Motor neuron (in vitro differentiated cells): ENCODE results near the gene TGM3. TPM values are rescaled to one million over a fixed set of nuclear protein-coding genes. Genes with fewer than 3 reads are reported as not detected.
A peak's percentile ranks its signal among the peaks of the same experiment; 100 is the strongest.

Experiments
- ATAC-seq, 8 experiments: fragments of 200-7000 bp; cut with Tn5 transposase; replicated peaks in 6 of 8; 2 replicates each; pipeline ENCODE4 v1.8.0; 2021; ENCODE audit warnings: mild to moderate bottlenecking in 8 of 8, moderate library complexity in 8 of 8
- H3K27ac ChIP-seq, 2 donors: fragments of 250-450 bp; sonication (Bioruptor Pico); 2 replicates each; pipeline ENCODE4 v1.9.0; 2021; ENCODE audit warnings: antibody characterized with exemption in 2 of 2, mild to moderate bottlenecking in 2 of 2, moderate library complexity in 1 of 2
- H3K4me1 ChIP-seq, 2 donors: fragments of 250-450 bp; sonication (Bioruptor Pico); replicated peaks in 1 of 2; 2 replicates each; pipeline ENCODE4 v1.6.1; 2021; ENCODE audit warnings: antibody characterized with exemption in 2 of 2, mild to moderate bottlenecking in 2 of 2, moderate library complexity in 1 of 2
- H3K4me3 ChIP-seq, 5 donors: fragments of 250-450 bp; sonication (Bioruptor Pico); 2 replicates each; pipeline ENCODE4 v1.9.0; 2021; ENCODE audit warnings: antibody characterized with exemption in 5 of 5, mild to moderate bottlenecking in 5 of 5, moderate library complexity in 4 of 5
- WGBS, 10 experiments: fragments of 450-650 bp; shearing (Covaris generic); methylation state at CpG; one replicate each; pipeline ENCODE4 v1.0.0; 2022; 5-methylcytosine and 5-hydroxymethylcytosine counted together
- in situ Hi-C, 9 experiments: fragments of 400-800 bp; cut with MboI; loops; one replicate each; pipeline ENCODE4 v1.15.0; 2021; ENCODE audit warnings: low sequenced_read_pairs in 9 of 9, low pct_unique_long_range_greater_than_20kb in 2 of 9; ENCODE audit not compliant: unreplicated experiment in 9 of 9
- total RNA-seq, 8 experiments: library from RNA; unstranded; fragments of 300-600 nt; gene quantifications; 2 replicates each; pipeline versions ENCODE4 v1.2.3 to v1.2.4, GENCODE V29; 2022

Gene TGM3
- total RNA-seq, 8 experiments from 2014 or later, result 0.05 to 2.8 (median 0.30) TPM; not detected in 2

- in situ Hi-C loops, result no loop called here
- no peak overlapping the region for H3K27ac ChIP-seq
- no peak overlapping the region for H3K4me3 ChIP-seq
- WGBS, 10 experiments, result 0 to 90% (median 69%) methylated on average over 1 to 5 of the region's 5 CpGs; no CpG with 5 or more reads in 2 of the 10 experiments
- peak in 1 of 8 experiments; percentile 26 for ATAC-seq
- no peaks in the 10 kb centered on the region for H3K4me1 ChIP-seq
Measured at GRCh38 chr20:2338411-2339066, 42.7 kb downstream of the TGM3 start.

GRCh38 chr20:2340136-2340535 is 44.3 kb downstream of the TGM3 start:
- Histone ChIP-seq H3K27ac (no peak overlapping the region), H3K4me1 (no peaks in the 10 kb centered on the region), H3K4me3 (no peak overlapping the region)
- no peak for ATAC-seq
- in situ Hi-C loops, result no loop called here
- 33 to 88% (median 75%) methylated on average over 1 to 8 of the region's 11 CpGs; no CpG with 5 or more reads in 6 of the 10 experiments for WGBS, 10 experiments

- in situ Hi-C loops, result no loop called here
- no peaks in the 10 kb centered on the region for H3K4me1 ChIP-seq
- ATAC-seq, result no peak
- no peak overlapping the region for H3K4me3 ChIP-seq
- no peak overlapping the region for H3K27ac ChIP-seq
- WGBS, 10 experiments, result 60 to 100% (median 80%) methylated on average over 1 to 3 of the region's 6 CpGs; no CpG with 5 or more reads in 4 of the 10 experiments
Measured at GRCh38 chr20:2340823-2341222, 45.0 kb downstream of the TGM3 start.

- Histone ChIP-seq H3K4me3 (no peak overlapping the region), H3K4me1 (no peaks in the 10 kb centered on the region), H3K27ac (no peak overlapping the region)
- in situ Hi-C loops, result no loop called here
- WGBS, 10 experiments, result 41 to 100% (median 82%) methylated on average over 1 to 6 of the region's 7 CpGs; no CpG with 5 or more reads in 2 of the 10 experiments
- no peak for ATAC-seq
Measured at GRCh38 chr20:2341336-2341735, 45.5 kb downstream of the TGM3 start.

- 20 to 100% (median 80%) methylated on average over 1 to 2 of the region's 3 CpGs; no CpG with 5 or more reads in 1 of the 10 experiments for WGBS, 10 experiments
- H3K4me3 ChIP-seq, result no peak overlapping the region
- ATAC-seq, result no peak
- in situ Hi-C loops, result no loop called here
- H3K4me1 ChIP-seq, result no peaks in the 10 kb centered on the region
- no peak overlapping the region for H3K27ac ChIP-seq
Measured at GRCh38 chr20:2342243-2342642, 46.4 kb downstream of the TGM3 start.

- H3K27ac ChIP-seq, result no peak overlapping the region
- no peaks in the 10 kb centered on the region for H3K4me1 ChIP-seq
- peak in 2 of 8 experiments; percentile 39 to 55 for ATAC-seq
- WGBS, 10 experiments, result 48 to 100% (median 67%) methylated on average over 1 to 3 of the region's 3 CpGs; no CpG with 5 or more reads in 3 of the 10 experiments
- in situ Hi-C loops, result no loop called here
- no peak overlapping the region for H3K4me3 ChIP-seq
Measured at GRCh38 chr20:2346188-2346587, 50.4 kb downstream of the TGM3 start.

- ATAC-seq, result no peak
- Histone ChIP-seq H3K4me3 (no peak overlapping the region), H3K27ac (no peak overlapping the region), H3K4me1 (no peaks in the 10 kb centered on the region)
- WGBS, 10 experiments, result 64 to 100% (median 92%) methylated on average over 1 to 5 of the region's 5 CpGs; no CpG with 5 or more reads in 5 of the 10 experiments
- in situ Hi-C loops, result no loop called here
Measured at GRCh38 chr20:2348336-2348735, 52.5 kb downstream of the TGM3 start.

- Histone ChIP-seq H3K4me1 (no peaks in the 10 kb centered on the region), H3K4me3 (no peak overlapping the region), H3K27ac (no peak overlapping the region)
- 36 to 100% (median 53%) methylated on average over 1 to 3 of the region's 4 CpGs; no CpG with 5 or more reads in 3 of the 10 experiments for WGBS, 10 experiments
- ATAC-seq, result no peak
- in situ Hi-C loops, result no loop called here
Measured at GRCh38 chr20:2349801-2350200, 54.0 kb downstream of the TGM3 start.

- in situ Hi-C loops, result no loop called here
- no peak overlapping the region for H3K27ac ChIP-seq
- ATAC-seq, result no peak
- H3K4me3 ChIP-seq, result no peak overlapping the region
- H3K4me1 ChIP-seq, result no peaks in the 10 kb centered on the region
- 0 to 100% (median 80%) methylated on average over 1 to 4 of the region's 5 CpGs; no CpG with 5 or more reads in 3 of the 10 experiments for WGBS, 10 experiments
Measured at GRCh38 chr20:2350606-2351005, 54.8 kb downstream of the TGM3 start.

GRCh38 chr20:2353231-2353630 is 57.4 kb downstream of the TGM3 start:
- no peak overlapping the region for H3K4me3 ChIP-seq
- H3K4me1 ChIP-seq, result no peaks in the 10 kb centered on the region
- ATAC-seq, result no peak
- 43 to 92% (median 75%) methylated on average over 1 to 3 of the region's 3 CpGs for WGBS, 10 experiments
- no peak overlapping the region for H3K27ac ChIP-seq
- in situ Hi-C loops, result no loop called here

- 13 to 88% (median 34%) methylated on average over 1 to 2 of the region's 2 CpGs; no CpG with 5 or more reads in 2 of the 10 experiments for WGBS, 10 experiments
- no peak for ATAC-seq
- Histone ChIP-seq H3K4me3 (no peak overlapping the region), H3K4me1 (no peaks in the 10 kb centered on the region), H3K27ac (no peak overlapping the region)
- in situ Hi-C loops, result no loop called here
Measured at GRCh38 chr20:2357114-2357513, 61.3 kb downstream of the TGM3 start.

- H3K4me1 ChIP-seq, result no peaks in the 10 kb centered on the region
- whole genome bisulfite sequencing, 10 experiments, result 37 to 100% (median 80%) methylated on average over 1 to 3 of the region's 3 CpGs; no CpG with 5 or more reads in 3 of the 10 experiments
- in situ Hi-C loops, result no loop called here
- no peak for ATAC-seq
- no peak overlapping the region for H3K4me3 ChIP-seq
- no peak overlapping the region for H3K27ac ChIP-seq
Measured at GRCh38 chr20:2358006-2358405, 62.2 kb downstream of the TGM3 start.

GRCh38 chr20:2361035-2361593 is 65.3 kb downstream of the TGM3 start:
- in situ Hi-C loops, result no loop called here
- no peak overlapping the region for H3K27ac ChIP-seq
- H3K4me3 ChIP-seq, result no peak overlapping the region
- no peak for ATAC-seq
- no peaks in the 10 kb centered on the region for H3K4me1 ChIP-seq

GRCh38 chr20:2363187-2363586 is 67.4 kb downstream of the TGM3 start:
- Histone ChIP-seq H3K4me1 (no peaks in the 10 kb centered on the region), H3K4me3 (no peak overlapping the region), H3K27ac (no peak overlapping the region)
- in situ Hi-C loops, result no loop called here
- WGBS, 10 experiments, result 0 to 100% (median 64%) methylated on average over 1 to 2 of the region's 2 CpGs; no CpG with 5 or more reads in 1 of the 10 experiments
- peak in 3 of 8 experiments; percentile 44 to 96 (median 74) for ATAC-seq
